Thyroid gland (tissue), 4 donors: ENCODE data around the gene HSD17B1. TPM values are rescaled to one million over a fixed set of nuclear protein-coding genes. Genes with fewer than 3 reads are reported as not detected.

Experiments
- DNase-seq, 2 donors: peaks; one replicate each; pipeline ENCODE4 v3.0.0-alpha.2; 2019
- H3K27ac ChIP-seq, 3 donors: fragments of 200-600 bp; sonication (generic); 1 replicate in 2 of 3; 2 replicates in 1 of 3; pipeline ENCODE4 v1.5.1; 2016 to 2019; ENCODE audit warnings: mild to moderate bottlenecking in 1 of 3, moderate library complexity in 1 of 3
- H3K27me3 ChIP-seq: fragments of 200-600 bp; sonication (generic); one replicate; pipeline ENCODE4 v1.5.1; 2019
- H3K36me3 ChIP-seq, 2 donors: fragments of 200-600 bp; sonication (generic); one replicate each; pipeline ENCODE4 v1.5.1; 2016 to 2019
- H3K4me1 ChIP-seq, 2 donors: fragments of 200-600 bp; sonication (generic); one replicate each; pipeline ENCODE4 v1.5.1; 2017 to 2019
- H3K4me3 ChIP-seq, 3 donors: fragments of 200-600 bp; sonication (generic); replicated peaks in 1 of 3; 1 replicate in 2 of 3; 2 replicates in 1 of 3; pipeline ENCODE4 v1.5.1; 2016; ENCODE audit warnings: mild to moderate bottlenecking in 1 of 3
- H3K9me3 ChIP-seq: fragments of 200-600 bp; sonication (generic); one replicate; pipeline ENCODE4 v1.5.1; 2017
- POLR2A ChIP-seq, 2 donors: fragments of 450-650 bp; IDR thresholded peaks; one replicate each; pipeline ENCODE4 v1.6.1; 2017; ENCODE audit warnings: antibody characterized with exemption in 2 of 2, mild to moderate bottlenecking in 2 of 2, moderate library complexity in 1 of 2
- WGBS, 2 donors: methylation state at CpG; one replicate each; pipeline ENCODE4 v1.1.5; 2017; 5-methylcytosine and 5-hydroxymethylcytosine counted together
- intact Hi-C: fragments of 100-400 bp; cut with DNase I; formaldehyde crosslinking; loops from one replicate; pipeline ENCODE4 v1.15.1; 2023
- total RNA-seq, 4 donors: library from RNA; depleted of rRNA; stranded (reverse); fragments of >200 nt; gene quantifications; one replicate each; pipeline ENCODE4 v1.2.3, GENCODE V29; 2016
- TF ChIP-seq, protein P1 (sequence below), 6 experiments: fragments of 200-600 bp in 3 of 6; fragments of 450-650 bp in 3 of 6; sonication (generic) in 3 of 6; IDR thresholded peaks; one replicate each; pipeline ENCODE4 v1.5.1; 2016 to 2019; ENCODE audit warnings: antibody characterized with exemption in 6 of 6, mild to moderate bottlenecking in 2 of 6, inconsistent platforms in 1 of 6, moderate library complexity in 1 of 6

HSD17B1 gene
- total RNA-seq, 4 donors from 2014 or later, result 0.21 to 4.1 (median 1.3) TPM

GRCh38 chr17:42566215-42566882 lies 13.6 kb downstream of the HSD17B1 start:
- no peaks in the 10 kb centered on the region for H3K27me3 ChIP-seq
- peaks cover 42 to 43% of the 10 kb centered on the region in 2 donors for H3K36me3 ChIP-seq
- peaks cover 47 to 57% of the 10 kb centered on the region in 2 donors for H3K4me1 ChIP-seq
- H3K4me3 ChIP-seq, result peak overlapping the region in 1 of 3 donors; percentile 76
- WGBS, 2 donors, result 36 to 73% methylated on average over 8 to 24 of the region's 28 CpGs
- DNase-seq, result no peak
- intact Hi-C loops, result no loop called here
- no peak for TF ChIP-seq POLR2A (IDR thresholded peaks at IDR 0.05)
- TF ChIP-seq, protein P1, sequence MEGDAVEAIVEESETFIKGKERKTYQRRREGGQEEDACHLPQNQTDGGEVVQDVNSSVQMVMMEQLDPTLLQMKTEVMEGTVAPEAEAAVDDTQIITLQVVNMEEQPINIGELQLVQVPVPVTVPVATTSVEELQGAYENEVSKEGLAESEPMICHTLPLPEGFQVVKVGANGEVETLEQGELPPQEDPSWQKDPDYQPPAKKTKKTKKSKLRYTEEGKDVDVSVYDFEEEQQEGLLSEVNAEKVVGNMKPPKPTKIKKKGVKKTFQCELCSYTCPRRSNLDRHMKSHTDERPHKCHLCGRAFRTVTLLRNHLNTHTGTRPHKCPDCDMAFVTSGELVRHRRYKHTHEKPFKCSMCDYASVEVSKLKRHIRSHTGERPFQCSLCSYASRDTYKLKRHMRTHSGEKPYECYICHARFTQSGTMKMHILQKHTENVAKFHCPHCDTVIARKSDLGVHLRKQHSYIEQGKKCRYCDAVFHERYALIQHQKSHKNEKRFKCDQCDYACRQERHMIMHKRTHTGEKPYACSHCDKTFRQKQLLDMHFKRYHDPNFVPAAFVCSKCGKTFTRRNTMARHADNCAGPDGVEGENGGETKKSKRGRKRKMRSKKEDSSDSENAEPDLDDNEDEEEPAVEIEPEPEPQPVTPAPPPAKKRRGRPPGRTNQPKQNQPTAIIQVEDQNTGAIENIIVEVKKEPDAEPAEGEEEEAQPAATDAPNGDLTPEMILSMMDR (IDR thresholded peaks at IDR 0.05), result peak in 1 of 6 experiments; percentile 4
- no peaks in the 10 kb centered on the region for H3K9me3 ChIP-seq
- peak overlapping the region; percentile 82 to 97 (median 96) for H3K27ac ChIP-seq

GRCh38 chr17:42566883-42567573 lies 14.3 kb downstream of the HSD17B1 start, which contains the start of gene MLX:
Gene MLX, plus strand, starts transcription at chr17:42567100. Its CDS starts 25 bp downstream, at chr17:42567125.
- peak within 1 kb of the TSS; percentile 73 to 78 (median 76) for H3K4me3 ChIP-seq
- H3K4me1 ChIP-seq, result peaks cover 48 to 60% of the 10 kb centered on the region in 2 donors
- peak; percentile 96 to 97 for DNase-seq
- peaks cover 47 to 50% of the 10 kb centered on the region in 2 donors for H3K36me3 ChIP-seq
- H3K27me3 ChIP-seq, result no peaks in the 10 kb centered on the region
- peak within 1 kb of the TSS; percentile 82 to 97 (median 96) for H3K27ac ChIP-seq
- WGBS, 2 donors, result 0 to 1% methylated on average over 17 to 42 of the region's 72 CpGs
- no peaks in the 10 kb centered on the region for H3K9me3 ChIP-seq
- TF ChIP-seq, protein P1 (IDR thresholded peaks at IDR 0.05), result no peak
- peak in 1 of 2 donors; percentile 76 for TF ChIP-seq POLR2A (IDR thresholded peaks at IDR 0.05)
- intact Hi-C loops, result no loop called here

GRCh38 chr17:42568341-42569111 lies 15.8 kb downstream of the HSD17B1 start:
- Histone ChIP-seq H3K27me3 (no peaks in the 10 kb centered on the region), H3K4me3 (no peak overlapping the region), H3K9me3 (no peaks in the 10 kb centered on the region), H3K27ac (peak overlapping the region; percentile 82 to 97 (median 96)), H3K36me3 (peaks cover 62 to 65% of the 10 kb centered on the region in 2 donors), H3K4me1 (peaks cover 40 to 52% of the 10 kb centered on the region in 2 donors)
- 85 to 88% methylated on average over 14 of the region's 14 CpGs for WGBS, 2 donors
- no peak for DNase-seq
- TF ChIP-seq POLR2A (IDR thresholded peaks at IDR 0.05), result no peak
- TF ChIP-seq, protein P1 (IDR thresholded peaks at IDR 0.05), result no peak
- intact Hi-C loops, result no loop called here

DNA sequence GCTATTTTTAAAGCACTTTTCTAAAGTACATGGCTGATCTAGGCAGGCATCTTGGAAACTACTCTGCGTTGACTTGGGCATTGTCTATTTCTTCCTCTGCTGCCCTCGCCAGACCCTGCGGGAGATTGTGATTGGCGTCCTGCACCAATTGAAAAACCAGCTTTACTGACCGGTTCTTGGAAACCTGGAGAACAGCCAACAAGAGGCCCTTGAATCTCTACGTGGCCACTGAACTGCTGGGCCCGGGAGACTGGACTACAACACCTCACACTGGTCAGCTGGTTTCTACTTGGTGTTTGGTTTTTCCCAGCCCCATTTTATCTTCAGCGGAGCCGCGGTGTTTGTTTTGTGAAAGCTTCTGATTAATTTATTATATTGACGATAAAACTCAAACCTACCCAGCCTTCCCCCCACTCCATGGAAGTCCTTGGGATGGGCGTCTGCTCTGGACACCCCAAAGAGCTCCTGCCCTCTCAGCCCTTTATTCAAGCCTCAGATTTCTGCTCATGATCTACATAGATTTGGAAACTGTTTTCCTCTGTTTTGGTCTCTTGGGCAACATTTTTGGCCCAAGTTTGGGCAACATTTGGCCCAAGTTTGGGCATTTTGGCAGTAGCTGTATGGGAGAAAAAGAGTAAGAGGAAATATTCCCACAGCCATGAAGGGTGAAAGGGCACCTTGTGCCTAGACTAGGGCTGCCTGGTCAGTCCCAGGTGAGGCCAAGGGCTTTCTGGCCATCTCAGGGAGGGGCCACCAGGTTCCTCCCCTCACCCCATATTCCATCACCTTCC lies 18.9 kb downstream of the HSD17B1 start:
- H3K9me3 ChIP-seq, result no peaks in the 10 kb centered on the region

More for the DNA sequence above, 18.9 kb downstream of the HSD17B1 start:
- H3K4me3 ChIP-seq, result no peak overlapping the region
- intact Hi-C loops, result loop anchor here (10.0 kb wide), 1 partner anchor 193 kb away; the partner anchor contains the start of gene RAMP2
- no peaks in the 10 kb centered on the region for H3K27me3 ChIP-seq
- TF ChIP-seq, protein P1 (IDR thresholded peaks at IDR 0.05), result peak in 1 of 6 experiments; percentile 15
- TF ChIP-seq POLR2A (IDR thresholded peaks at IDR 0.05), result no peak
- WGBS, 2 donors, result 34 to 36% methylated on average over 11 to 12 of the region's 12 CpGs
- H3K4me1 ChIP-seq, result peaks cover 25 to 35% of the 10 kb centered on the region in 2 donors
- peak overlapping the region; percentile 68 to 85 (median 83) for H3K27ac ChIP-seq
- DNase-seq, result peak; percentile 94
- H3K36me3 ChIP-seq, result peaks cover 54 to 57% of the 10 kb centered on the region in 2 donors
